Activated CD4-positive, alpha-beta T cell treated with anti-CD3 and anti-CD28 coated beads, Interleukin-2, amount 50 U/mL, for 24 hours (primary cell): ENCODE results near the gene RCAN3.
"Not testable (repeated sequence)": the region's sequence is repeated elsewhere in the genome, so short reads cannot be mapped to it uniquely, and the experiment has no call there.

Experiments
- DNase-seq, 2 donors: peaks; one replicate each; pipeline ENCODE4 v3.0.0-alpha.2; 2020; ENCODE audit warnings: low read depth in 1 of 2, low spot score in 1 of 2

RCAN3 gene

DNA sequence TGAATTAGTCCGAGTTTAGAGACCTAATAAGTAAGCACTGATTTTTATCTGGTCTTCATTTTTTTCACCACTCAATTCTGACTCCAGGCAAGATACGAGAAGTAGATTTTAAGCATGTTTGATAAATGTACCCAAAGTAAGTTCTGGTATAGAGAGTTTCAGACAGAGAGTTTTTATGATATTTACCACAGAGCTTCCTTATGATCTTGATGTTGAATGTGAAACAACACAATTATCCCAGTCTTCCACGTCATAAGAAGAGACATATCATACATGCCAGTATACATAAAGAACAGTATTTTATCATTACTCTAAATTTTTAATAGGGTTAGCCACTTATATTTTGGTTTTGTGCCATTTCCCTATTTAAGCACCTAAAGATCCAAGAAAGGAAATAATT, 45.4 kb downstream of the RCAN3 start:
- DNase-seq, result no peak

DNA sequence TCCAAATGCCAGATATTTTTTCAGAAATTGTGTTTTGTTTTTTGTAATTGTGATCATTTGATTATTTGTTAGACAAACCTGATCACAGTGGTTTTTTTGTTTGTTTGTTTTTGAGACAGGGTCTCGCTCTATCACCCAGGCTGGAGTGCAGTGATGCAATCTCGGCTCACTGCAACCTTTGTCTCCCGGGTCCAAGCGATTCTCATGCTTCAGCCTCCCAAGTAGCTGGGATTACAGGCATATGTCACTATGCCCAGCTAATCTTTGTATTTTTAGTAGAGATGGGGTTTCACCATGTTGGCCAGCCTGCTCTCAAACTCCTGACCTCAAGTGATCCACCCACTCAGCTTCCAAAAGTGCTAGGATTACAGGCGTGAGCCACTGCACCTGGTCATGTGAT, 46.6 kb downstream of the RCAN3 start:
- DNase-seq, result not testable (repeated sequence)

DNA sequence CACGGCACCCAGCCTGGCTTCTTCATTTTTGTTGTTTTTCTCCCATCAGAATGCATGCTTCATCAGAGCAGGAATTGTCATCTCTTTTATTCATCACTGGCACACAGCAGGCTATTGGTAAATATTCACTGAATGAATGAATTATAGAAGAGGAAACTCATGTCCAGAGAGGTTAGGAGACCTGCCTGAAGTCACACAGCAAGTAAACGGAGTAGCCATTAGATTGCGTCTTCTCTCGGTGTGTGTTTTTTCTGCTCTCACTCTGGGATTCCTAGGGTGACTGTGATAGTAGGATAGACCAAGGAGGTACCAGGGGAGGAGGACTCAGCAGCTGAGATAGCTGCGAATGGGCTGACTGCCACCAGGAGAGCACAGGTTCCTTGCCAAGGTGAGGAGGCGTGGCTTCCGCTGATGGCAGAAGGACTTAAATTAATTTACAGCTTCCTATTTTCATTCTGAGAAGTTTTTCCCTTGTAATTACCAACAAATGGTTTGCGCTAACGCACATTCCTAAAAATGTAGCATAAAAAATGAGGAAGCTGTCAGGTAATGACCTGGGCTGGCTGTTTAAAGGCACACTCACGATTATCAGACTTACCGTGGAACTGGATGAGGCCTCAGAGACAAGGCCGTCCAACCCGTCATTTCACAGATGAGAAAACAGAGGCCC, 48.8 kb downstream of the RCAN3 start:
- DNase-seq, result no peak

DNA sequence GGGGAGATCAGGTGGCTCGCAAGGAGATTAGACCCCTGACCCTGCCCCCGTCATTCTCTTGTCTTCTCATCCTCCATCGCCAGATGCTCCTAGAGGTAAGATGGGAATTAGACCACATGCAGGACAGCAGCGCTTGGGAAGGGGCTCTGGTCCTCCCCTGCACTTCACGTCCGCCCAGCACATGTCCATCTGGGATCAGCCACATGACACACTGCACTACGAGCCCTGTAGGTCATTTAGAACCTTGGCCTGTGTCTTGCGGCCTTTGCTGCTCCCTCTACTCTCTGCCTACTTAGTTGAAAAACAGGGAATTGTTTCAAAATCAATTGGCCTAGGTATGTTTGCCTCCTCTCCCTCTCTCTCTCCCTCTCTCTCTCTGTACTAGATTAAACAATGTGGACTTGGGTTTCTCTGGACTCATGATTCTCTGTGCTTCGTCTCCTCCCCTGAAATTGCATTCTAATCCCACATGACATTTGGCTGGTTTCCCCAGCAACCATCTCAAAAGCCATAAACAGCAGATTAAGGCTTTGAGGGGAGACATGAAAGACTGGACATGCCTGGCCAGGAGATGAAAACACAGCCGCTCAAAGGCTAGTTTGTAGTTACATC, 49.4 kb downstream of the RCAN3 start:
- no peak for DNase-seq

DNA sequence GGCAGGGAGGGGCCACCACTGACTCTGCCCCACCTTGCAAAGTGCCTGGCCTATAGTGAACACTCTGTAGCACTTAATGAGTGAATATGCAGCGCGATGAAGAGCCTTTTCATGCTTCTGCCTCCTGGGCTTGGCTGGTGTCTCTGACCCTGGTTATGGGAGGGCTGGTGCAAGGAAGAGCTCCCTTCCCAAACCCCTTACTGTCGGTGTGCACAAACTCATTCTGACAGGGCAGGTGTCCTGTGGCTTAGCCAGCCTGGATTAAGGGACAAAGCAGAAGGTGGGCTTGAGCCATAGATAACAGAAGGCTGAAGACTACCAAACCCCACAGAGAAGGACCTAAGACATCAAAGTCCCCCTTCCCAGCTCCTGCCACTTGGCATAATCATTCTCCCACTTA, 51.3 kb downstream of the RCAN3 start:
- DNase-seq, result no peak

DNA sequence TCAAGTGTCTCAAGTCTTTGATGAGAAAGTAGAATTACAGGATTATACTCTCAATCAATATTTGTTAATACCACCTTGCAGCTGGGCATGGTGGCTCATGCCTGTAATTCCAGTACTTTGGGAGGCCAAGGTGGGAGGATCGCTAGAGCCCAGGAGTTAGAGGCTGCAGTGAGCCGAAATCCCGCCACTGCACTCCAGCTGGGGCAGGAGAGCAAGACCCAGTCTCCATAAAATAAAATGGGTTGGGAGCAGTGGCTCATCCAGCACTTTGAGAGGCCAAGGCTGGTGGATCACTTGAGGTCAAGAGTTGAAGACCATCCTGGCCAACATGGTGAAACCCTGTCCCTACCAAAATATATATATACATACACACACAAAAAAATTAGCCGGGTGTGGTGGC, 52.1 kb downstream of the RCAN3 start:
- DNase-seq, result no peak

DNA sequence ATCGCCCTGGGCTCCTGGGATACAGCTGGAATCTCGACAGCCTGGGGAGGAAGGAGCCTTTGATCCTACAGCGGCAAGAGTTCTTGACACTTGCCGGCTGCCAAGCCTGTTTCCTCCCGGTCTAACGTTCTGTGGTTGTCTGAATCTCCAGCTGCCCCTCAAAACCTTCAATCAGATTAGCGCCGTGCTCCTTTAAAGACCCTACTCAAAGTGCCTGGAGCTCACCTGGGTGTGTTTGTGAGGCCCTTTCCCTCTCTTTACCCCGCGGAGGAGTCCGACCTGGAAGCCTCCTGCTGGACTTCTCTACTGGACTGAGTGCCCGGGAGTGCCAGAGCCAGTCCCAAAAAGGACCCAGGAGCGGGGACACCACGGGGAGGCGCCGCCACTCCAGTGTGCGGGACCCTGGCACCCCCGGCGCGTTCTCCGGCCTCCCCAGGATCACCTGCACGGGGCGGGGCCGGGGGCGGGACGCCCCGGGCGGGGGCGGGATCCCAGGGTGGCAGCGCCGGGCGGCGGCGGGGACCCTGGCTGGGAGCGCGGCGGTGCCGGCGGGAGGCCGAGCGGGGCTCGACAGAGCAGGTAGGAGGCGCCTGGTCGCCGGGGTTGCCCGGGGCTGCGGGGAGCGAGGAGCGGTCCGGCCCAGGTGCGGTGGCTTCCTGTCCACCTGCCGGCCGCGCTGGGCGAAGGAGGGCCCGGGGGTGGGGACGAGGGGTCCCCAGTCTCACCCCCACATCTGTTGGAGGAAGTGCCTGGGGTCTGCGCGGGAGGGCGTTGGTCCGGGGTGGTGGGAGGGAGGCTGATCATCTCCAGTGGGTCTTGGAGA, 53.2 kb downstream of the RCAN3 start, which contains the start of gene NCMAP:
Gene NCMAP (plus strand): TSS at position 497 of the 823 bp plus-strand sequence. CDS start 39,344 bp downstream, outside the sequence.
- no peak for DNase-seq

DNA sequence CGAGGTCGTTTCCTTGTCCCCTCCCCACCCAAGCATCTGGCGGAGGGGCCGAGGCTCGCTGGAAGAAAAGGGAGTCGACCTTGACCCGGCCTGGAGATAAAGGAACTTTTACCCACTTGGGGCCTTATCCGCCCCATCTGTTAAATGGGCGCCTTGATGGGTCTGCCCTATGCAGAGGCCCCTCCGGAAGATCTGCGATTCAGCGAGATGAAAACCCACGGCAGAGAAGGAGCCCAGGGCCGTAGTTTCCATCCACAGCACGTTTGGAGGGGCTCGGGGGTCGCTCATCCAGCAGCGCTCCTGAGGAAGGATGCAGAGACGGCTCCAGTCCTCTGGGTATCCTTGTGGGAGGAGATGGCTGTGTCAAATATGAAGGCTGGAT, 53.8 kb downstream of the RCAN3 start:
- no peak for DNase-seq

DNA sequence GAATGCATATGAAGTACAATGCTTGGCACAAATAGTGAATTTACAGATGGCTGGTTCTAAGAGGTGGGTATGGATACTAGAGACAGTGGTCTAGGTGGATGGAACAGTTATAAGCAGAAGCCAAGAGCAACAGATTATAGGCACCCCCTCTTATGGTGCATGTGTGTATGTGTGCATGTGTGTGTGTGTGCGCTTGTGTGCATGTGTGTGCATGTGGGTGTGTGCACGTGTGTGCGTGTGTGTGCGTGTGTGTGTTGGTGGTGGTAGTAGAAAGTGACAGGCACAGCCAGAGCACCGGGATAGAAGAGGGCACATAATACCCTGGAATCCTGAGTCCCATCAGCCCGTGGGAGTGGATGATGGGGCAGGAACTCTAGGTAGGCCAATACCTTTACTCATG, 54.6 kb downstream of the RCAN3 start:
- DNase-seq, result no peak

DNA sequence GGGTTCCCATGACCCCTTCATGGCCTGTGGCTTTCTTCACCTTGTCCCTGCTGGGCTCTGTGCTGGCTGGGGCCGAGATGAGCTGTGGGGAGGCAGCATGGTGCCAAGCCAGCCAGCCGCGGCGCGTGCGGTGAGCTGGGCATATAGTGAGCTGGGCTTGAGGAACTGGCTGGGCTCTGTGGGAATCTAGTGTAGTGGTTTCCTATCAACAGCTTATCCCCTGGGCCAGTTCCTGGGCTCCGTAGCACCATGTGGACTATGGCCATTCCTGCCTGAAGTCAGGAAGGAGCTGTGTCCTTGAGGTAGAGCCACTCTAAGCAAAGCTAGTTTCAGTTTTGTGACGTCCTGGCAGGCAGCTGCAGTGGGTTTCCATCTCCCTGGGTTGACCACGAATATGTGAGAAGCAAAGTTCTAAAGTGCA, 55.1 kb downstream of the RCAN3 start:
- DNase-seq, result no peak

DNA sequence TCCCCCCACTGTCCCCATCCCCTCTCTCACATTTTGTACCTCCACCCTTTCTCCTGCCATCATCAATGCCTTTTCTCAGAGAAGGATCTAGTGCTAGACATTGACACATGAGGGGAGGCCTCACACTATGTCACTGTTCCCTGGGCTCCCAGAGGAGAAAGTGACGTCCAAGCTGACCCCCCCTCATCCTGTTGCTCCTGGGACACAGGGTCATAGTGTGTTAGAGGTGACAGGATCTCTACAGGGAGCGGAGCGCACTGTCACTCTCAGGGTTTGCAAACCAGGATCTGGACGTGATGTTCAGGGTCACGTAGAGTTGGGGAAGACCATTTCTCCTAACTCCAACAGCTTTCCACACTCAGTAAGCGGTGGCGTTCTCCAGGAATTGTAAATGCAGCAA, 55.8 kb downstream of the RCAN3 start:
- DNase-seq, result no peak

DNA sequence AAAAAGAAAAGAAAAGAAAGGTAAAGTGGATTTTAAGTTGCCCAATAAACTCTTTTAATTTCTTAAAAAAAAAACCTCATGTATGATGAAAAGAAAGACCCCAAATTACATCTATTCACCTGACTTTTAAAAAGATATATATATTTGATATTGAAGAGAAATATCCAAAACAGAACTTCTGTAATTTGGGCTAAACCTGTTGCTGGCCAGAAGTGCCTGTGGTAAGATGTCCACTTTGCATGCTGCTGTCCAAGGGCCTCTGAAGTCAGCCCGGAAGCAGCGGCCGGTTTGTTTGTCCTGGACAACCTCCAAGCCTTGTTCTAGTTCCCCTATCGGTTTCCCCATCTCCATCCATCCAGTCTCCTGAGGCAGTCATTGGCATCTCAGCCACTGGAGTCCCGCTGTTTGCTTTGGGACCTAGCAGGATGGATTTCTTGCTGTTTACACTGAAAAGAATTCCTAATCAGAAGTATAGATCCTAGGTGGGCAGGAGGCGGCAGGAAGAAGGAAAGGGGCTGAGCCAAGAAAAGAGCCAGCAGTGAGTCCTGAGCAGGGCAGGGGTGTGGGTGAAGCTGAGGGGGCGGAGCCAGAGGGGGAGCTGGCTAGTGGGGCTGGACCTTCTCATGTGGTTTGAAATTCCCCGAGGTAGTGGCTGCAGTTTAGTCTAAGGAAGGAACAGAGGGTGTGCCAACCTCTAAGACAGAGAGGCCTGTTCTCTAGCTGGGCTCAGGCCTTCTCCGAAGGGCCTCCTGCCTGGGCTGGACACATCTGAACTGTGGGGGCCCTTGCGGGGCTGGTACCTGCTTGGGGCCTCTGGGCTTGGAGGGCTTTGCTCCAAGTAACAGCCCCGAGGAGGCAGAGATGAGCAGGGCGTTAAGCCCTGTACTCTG, 56.5 kb downstream of the RCAN3 start:
- no peak for DNase-seq

DNA sequence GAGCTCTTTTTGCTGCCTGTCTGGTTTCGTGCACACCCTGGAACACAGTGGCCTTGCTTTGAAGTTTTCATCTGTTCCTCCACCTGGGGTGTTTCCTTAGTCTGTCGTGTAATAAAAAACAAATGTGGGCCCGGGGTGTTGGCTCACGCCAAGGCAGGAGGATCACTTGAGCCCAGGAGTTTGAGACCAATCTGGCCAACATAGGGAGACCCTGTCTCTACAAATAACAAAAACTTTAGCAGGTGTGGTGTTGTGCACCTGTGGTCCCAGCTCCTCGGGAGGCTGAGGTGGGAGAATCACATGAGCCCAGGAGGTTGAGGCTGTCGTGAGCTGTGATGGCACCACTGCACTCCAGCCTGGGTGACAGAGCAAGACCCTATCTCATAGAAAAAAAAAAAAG, 57.7 kb downstream of the RCAN3 start:
- no peak for DNase-seq

DNA sequence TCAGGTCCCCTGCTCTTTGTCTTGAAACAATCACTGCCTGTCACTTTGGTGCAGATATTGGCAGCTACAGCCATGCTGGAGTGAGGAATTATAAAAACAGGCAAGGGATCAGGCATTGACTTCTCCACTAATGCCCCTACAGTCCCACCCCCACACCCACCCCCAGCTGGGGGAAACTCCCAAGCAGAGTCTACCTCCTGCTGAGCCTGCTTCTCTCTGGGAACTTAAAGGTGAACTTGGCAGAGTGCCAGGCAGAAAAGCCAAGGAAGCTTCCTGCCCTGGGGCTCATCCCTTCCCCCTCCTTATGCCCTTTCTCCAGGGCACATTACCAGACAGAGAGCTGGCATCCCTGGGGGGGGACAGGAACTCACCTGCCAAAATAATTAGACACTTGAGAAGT, 60.0 kb downstream of the RCAN3 start:
- DNase-seq, result no peak

DNA sequence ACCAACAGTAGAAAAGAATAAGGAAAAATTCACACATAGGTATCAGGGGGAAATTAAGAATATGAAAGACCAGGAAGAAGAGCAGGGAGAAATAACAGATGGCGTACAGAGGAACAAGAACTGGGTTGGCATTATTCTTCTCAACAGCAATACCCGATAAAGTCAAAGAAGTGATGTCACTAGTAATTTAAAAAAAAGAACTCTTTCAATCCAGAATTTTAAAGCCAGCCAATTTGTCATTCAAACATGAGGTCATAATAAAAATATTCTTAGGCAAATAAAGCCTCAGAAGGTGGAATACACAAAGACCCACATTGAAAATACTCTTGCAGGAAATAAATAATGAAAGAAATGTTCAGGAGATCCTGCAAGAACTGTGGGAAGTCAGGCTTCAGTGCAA, 62.1 kb downstream of the RCAN3 start:
- no peak for DNase-seq

DNA sequence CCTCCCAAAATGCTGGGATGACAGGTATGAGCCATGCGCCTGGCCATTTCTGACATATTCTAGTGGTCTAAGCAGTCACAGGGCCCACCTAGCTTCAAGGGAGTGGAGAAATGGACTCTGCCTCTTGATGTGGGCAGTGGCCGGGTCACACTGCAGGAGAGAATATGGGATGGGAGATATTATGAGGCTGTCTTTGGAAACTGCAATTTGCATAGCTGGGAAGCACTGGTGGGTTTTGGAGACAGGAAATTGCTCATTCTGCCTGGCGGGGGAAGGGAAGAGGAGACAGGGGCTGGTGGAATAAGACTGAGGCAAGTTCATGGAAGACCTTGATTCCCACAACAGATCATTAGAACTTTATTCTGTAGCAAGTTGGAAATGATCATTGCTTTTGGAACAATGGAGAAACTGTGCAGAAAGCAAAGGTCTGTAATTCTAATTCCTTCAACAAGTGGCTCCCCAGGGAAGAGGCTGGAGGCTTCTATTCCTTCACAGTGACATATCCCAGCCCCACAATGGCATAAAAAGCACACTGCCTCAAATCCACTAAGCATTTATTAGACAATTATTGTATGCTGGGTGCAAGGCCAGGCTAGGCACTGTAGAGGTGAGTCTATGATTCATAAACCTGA, 63.7 kb downstream of the RCAN3 start:
- no peak for DNase-seq

DNA sequence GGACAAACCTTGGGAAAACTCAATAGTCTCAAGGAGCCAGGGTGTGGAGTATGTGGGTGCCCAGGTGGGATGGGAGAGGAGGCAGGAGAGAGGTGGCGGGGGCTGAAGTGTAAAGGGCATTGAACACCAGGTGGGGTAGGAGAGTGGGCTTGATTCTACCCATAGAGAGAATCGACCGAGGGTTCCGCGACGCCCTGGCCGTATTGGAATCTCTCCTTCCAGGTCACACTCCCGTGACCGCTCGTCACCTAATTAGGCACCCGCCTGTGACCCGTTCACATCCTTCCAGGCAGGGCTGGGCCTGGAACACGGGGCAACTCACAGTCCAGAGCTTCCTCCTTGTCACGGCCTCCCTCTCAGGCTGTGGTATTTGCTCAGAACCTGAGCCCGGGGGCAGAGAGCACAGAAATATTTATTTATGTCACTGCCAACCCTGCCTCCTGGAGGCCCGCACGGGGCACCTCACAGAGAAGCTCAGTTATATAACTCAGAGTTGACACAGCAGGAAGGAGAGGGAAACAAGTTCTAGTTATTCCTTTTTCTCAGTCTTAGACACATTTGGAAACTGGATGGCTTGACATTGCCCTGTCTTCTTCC, 65.3 kb downstream of the RCAN3 start:
- no peak for DNase-seq

DNA sequence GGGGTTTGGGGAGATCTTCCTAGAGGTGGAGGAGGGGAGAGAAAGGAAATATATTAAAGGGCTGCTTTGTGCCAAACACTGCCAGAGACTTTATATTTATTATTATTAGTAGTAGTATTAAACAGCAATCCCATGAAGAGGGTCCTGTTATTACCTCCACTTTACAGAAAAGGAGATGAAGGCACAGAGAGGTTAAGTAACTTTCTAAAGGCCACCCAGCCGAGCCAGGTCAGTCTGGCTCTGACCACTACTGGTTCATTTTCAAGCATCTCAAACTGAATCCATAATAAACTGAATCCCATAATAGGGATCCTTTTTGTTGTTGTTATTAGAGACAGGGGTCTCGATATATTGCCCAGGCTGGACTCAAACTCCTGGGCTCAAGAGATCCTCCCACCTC, 65.8 kb downstream of the RCAN3 start:
- no peak for DNase-seq

DNA sequence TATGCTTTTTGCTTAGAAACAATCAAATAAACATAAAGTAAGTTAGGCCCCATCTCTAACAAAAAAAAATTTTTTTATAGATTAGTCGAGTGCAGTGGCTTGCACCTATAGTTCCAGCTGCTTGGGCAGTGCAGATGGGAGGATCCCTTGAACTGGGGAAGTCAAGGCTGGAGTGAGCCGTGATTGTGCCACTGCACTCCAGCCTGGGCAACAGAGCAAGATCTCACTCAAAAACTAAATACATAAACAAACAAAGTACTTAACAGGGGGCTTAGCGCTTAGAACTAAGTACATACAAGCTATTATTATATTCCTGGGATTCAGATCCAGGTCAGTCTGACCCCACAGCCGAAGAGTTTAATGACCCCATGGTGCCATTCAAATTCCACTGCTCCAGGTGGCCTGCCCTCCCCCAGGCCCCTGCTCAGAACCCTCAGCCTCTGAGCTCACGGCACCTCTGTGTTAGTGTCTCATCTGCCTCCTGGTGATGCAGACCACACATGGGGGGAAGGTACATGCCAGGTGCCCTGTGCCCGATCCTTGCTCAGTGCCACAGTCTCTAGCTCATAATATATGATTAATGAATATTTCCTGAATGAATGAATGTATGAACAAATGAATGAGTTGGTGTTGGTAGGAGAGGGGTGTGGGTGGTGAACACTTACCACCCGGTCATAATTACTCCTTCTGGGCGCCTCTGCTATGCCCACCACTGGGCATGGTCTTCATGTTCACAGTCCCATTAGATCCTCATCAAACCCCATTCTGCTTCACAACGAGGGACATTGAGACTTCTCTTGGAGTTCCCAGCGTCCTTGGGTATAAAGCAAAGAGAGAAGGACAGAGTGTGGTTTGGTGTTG, 67.9 kb downstream of the RCAN3 start:
- DNase-seq, result no peak
